ENCODE data around the gene PTGES2. TPM values are rescaled to one million over a fixed set of nuclear protein-coding genes. Genes with fewer than 3 reads are reported as not detected.

The PTGES2 gene
- total RNA-seq, 2 experiments from 2014 or later: 47.7 to 48.5 TPM

DNA sequence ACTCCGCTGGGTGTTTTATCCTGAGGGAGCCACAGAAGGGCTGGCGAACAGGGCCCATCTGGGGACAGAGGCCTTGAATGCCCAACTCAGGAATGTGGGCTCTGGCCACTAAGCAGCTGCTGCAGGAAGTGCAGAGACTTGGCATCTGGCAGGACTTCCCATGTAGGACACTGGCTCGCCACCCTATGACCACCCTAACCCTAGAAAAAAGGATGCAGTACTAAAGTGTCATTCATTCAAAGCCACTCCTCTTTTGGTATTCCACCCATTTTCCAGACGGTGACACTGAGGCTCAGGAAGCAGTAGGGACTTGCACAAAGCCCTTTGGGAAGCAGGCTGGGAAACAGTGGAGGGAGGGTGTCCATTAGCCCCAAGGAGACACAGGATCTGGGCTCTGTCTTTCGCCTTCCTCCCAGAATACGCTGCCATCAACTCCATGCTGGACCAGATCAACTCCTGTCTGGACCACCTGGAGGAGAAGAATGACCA is 35.5 kb upstream of the PTGES2 start:
- DNase-seq (no peak), ATAC-seq (no peak)
- ChIA-PET CTCF (no interaction called here), POLR2A (no interaction called here)
- H3K9me3 Mint-ChIP-seq (ENCODE audit: low read depth): no peaks in the 10 kb centered on the region
- intact Hi-C loops (cut with DNase I, micrococcal nuclease): no loop called here
- no peak overlapping the region for H3K27ac Mint-ChIP-seq
- H3K27me3 Mint-ChIP-seq: no peaks in the 10 kb centered on the region
- H3K4me1 Mint-ChIP-seq: peaks cover 19% of the 10 kb centered on the region
- H3K36me3 Mint-ChIP-seq (ENCODE audit: low read depth): peaks cover 18% of the 10 kb centered on the region
- no peak overlapping the region for H3K4me3 Mint-ChIP-seq

- Mint-ChIP-seq H3K36me3 (ENCODE audit: low read depth) (peaks cover 18% of the 10 kb centered on the region), H3K27me3 (no peaks in the 10 kb centered on the region), H3K27ac (peak overlapping the region; percentile 14), H3K4me3 (peak overlapping the region; percentile 35), H3K9me3 (ENCODE audit: low read depth) (no peaks in the 10 kb centered on the region), H3K4me1 (peaks cover 19% of the 10 kb centered on the region)
- intact Hi-C loops (cut with DNase I, micrococcal nuclease): no loop called here
- CTCF ChIA-PET: no interaction called here
- DNase-seq: no peak
- POLR2A ChIA-PET: no interaction called here
- ATAC-seq: no peak
Measured at GRCh38 chr9:128162215-128163026, 34.9 kb upstream of the PTGES2 start.

- intact Hi-C loops (cut with DNase I, micrococcal nuclease): loop anchor here (2.0 kb wide), 2 partner anchors 33 to 609 kb away; partner anchors contain the start of gene ZER1 (in 1 of the 2)
- H3K27ac Mint-ChIP-seq: peak overlapping the region; percentile 60
- no peak for ATAC-seq
Measured at GRCh38 chr9:128161215-128161902, 33.8 kb upstream of the PTGES2 start.

DNA sequence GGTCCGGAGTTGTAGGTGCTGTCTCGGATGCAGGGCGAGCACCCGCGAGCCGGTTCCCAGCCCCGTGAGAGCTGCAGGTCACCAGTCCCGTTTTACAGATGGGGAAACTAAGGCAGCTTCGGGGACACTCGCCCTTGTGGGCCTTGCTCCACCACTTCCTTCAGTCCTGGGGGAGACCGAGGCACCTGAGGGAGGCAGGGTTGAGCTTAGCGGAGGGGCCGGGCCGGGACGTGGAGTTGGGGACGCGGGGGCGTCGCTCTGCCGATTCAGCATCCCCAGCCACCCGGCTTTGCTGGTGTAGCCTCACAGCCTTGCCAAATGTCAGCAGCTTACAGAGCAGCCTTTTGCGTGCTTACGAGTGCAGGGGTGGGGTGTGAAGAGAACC is 33.1 kb upstream of the PTGES2 start:
- no peaks in the 10 kb centered on the region for H3K9me3 Mint-ChIP-seq (ENCODE audit: low read depth)
- CTCF ChIA-PET: interaction anchor here (0.7 to 1.6 kb wide), 4 partner anchors 9 to 885 kb away, joined by 3 to 4 read pairs (median 4); no protein-coding TSS in a partner anchor
- POLR2A ChIA-PET: interaction anchor here (0.6 to 1.5 kb wide), 5 partner anchors 32 to 428 kb away, joined by 4 to 6 read pairs (median 5); partner anchors contain the start of gene PTGES2
- H3K27me3 Mint-ChIP-seq: no peaks in the 10 kb centered on the region
- H3K4me1 Mint-ChIP-seq: peaks cover 19% of the 10 kb centered on the region
- H3K27ac Mint-ChIP-seq: peak overlapping the region; percentile 60
- intact Hi-C loops (cut with DNase I, micrococcal nuclease): loop anchor here (1.0 to 2.0 kb wide), 24 partner anchors 31 to 950 kb away; partner anchors contain the start of genes CIZ1 (in 1 of the 2), COQ4 (in 1 of the 2), CRAT (in 1 of the 2) and DNM1 (in 1 of the 2)
- peaks cover 13% of the 10 kb centered on the region for H3K36me3 Mint-ChIP-seq (ENCODE audit: low read depth)
- ATAC-seq (peak; percentile 49), DNase-seq (peak; percentile 81)
- H3K4me3 Mint-ChIP-seq: peak overlapping the region; percentile 74

More at GRCh38 chr9:128161215-128161902, 33.8 kb upstream of the PTGES2 start:
- Mint-ChIP-seq H3K4me1 (peaks cover 19% of the 10 kb centered on the region), H3K36me3 (ENCODE audit: low read depth) (peaks cover 14% of the 10 kb centered on the region), H3K4me3 (peak overlapping the region; percentile 74), H3K9me3 (ENCODE audit: low read depth) (no peaks in the 10 kb centered on the region), H3K27me3 (no peaks in the 10 kb centered on the region)
- POLR2A ChIA-PET: interaction anchor here (0.6 to 1.5 kb wide), 4 partner anchors 33 to 129 kb away, joined by 4 to 6 read pairs (median 5); partner anchors contain the start of gene PTGES2
- CTCF ChIA-PET: interaction anchor here (1.3 to 1.6 kb wide), 3 partner anchors 8 to 44 kb away, joined by 3 to 4 read pairs (median 4); no protein-coding TSS in a partner anchor
- DNase-seq: no peak

DNA sequence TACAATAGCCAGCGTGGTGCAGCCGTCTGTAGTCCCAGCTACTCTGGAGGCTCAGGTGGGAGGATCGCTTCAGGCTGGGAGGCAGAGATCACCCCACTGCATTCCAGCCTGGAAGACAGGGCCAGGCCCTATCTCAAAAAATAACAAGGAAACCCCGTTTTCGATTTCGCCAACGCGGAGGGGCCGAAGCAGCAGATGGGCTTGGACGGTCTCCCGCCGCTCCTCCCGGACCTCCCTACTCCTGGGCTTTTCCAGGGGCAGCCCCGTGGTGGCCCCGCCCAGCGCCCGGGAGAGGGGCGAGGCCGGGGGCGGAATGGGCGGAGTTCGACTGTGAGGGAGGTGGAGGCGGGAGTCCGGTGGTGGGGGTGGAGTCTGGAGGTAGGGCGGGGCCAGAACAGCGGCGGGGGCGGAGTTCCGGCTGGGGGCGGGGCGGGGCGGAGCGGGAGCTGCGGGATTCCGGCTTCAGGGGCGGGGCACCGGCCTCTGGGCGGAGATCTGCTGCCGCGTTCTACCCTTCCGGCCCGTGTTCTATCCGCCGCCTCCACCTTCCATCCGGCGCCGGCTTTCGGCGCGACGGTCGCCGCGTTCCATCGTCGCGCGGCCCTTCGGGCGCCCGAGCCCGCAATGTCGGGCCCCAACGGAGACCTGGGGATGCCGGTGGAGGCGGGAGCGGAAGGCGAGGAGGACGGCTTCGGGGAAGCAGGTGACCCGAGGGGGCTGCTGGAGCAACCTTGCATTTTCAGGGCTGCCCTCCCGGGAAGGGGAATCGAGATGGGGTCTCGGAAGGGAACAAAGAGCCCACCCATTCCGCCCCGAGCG is 32.5 kb upstream of the PTGES2 start, which contains the start of gene BBLN:
Gene BBLN (plus strand): TSS at position 482 of the 819 bp plus-strand sequence. CDS start 143 bp downstream, at position 625.
- Mint-ChIP-seq H3K4me1 (peaks cover 19% of the 10 kb centered on the region), H3K36me3 (ENCODE audit: low read depth) (peaks cover 13% of the 10 kb centered on the region), H3K27me3 (no peaks in the 10 kb centered on the region), H3K27ac (peak within 1 kb of the TSS; percentile 90), H3K9me3 (ENCODE audit: low read depth) (no peaks in the 10 kb centered on the region), H3K4me3 (peak within 1 kb of the TSS; percentile 74)
- POLR2A ChIA-PET: interaction anchor here (0.6 to 1.5 kb wide), 4 partner anchors 31 to 382 kb away, joined by 3 to 6 read pairs (median 5); partner anchors contain the start of genes PTGES2 and SH2D3C
- peak; percentile 91 for ATAC-seq
- intact Hi-C loops (cut with DNase I, micrococcal nuclease): loop anchor here (1.0 to 2.0 kb wide), 24 partner anchors 31 to 950 kb away; partner anchors contain the start of genes CIZ1 (in 1 of the 2), COQ4 (in 1 of the 2), CRAT (in 1 of the 2) and DNM1 (in 1 of the 2)
- CTCF ChIA-PET: interaction anchor here (0.7 to 1.9 kb wide), 5 partner anchors 9 to 886 kb away, joined by 3 to 8 read pairs (median 4); no protein-coding TSS in a partner anchor
- DNase-seq: peak; percentile 98

GRCh38 chr9:128159522-128159783 is 31.9 kb upstream of the PTGES2 start:
- POLR2A ChIA-PET: interaction anchor here (0.6 to 1.5 kb wide), 2 partner anchors 91 to 381 kb away, joined by 3 to 5 read pairs; partner anchors contain the start of gene SH2D3C
- intact Hi-C loops (cut with DNase I, micrococcal nuclease): no loop called here
- CTCF ChIA-PET: interaction anchor here (0.7 to 1.9 kb wide), 3 partner anchors 9 to 182 kb away, joined by 4 to 8 read pairs (median 4); no protein-coding TSS in a partner anchor
- ATAC-seq: peak; percentile 36
- Mint-ChIP-seq H3K4me1 (peaks cover 19% of the 10 kb centered on the region), H3K4me3 (peak overlapping the region; percentile 74), H3K27ac (peak overlapping the region; percentile 90), H3K27me3 (no peaks in the 10 kb centered on the region), H3K9me3 (ENCODE audit: low read depth) (no peaks in the 10 kb centered on the region), H3K36me3 (ENCODE audit: low read depth) (peaks cover 11% of the 10 kb centered on the region)
- DNase-seq: peak; percentile 72

GRCh38 chr9:128155736-128156500 is 28.4 kb upstream of the PTGES2 start:
- Mint-ChIP-seq H3K27me3 (no peaks in the 10 kb centered on the region), H3K4me3 (no peak overlapping the region), H3K27ac (no peak overlapping the region), H3K9me3 (ENCODE audit: low read depth) (no peaks in the 10 kb centered on the region), H3K36me3 (ENCODE audit: low read depth) (no peaks in the 10 kb centered on the region), H3K4me1 (peaks cover 7% of the 10 kb centered on the region)
- DNase-seq (no peak), ATAC-seq (no peak)
- CTCF ChIA-PET: interaction anchor here (0.5 to 1.5 kb wide), 3 partner anchors 9 to 695 kb away, joined by 3 to 4 read pairs (median 4); no protein-coding TSS in a partner anchor
- intact Hi-C loops (cut with DNase I, micrococcal nuclease): no loop called here
- POLR2A ChIA-PET: no interaction called here

DNA sequence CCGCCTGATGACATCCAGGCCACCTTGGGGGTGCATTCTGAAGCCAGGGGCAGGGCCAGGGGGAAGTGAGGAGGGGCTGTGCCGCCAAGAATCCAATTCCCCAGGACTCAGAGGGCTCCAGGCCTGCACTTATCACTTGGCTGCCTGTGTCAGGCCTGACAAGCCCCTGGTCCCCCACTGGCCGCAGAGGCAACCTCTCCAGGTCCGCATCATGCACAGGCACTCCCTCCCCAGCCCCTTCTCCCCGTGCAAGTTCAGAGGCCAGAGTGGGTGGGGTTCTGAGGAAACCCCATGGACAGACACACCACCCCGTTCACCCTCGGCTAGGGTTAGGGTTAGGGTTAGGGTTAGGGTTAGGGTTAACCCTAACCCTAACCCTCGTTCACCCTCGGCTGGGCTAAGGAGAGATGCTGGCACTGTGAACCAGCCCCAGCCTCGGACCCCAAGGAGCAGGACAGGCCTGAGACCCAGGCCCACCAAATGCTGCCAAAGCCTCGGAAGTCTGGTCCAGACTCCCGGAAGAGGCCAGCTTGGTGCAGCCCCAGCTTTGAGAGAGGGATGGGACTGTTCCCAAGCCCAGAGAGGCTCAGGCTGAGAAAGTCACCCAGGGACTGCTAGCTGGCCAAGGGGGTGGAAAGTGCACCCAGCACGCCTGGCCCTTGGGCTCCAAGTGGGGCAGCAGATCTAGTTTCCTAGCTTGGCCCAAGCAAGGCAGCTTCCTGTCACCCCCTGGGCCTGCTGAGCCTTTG is 26.6 kb upstream of the PTGES2 start:
- CTCF ChIA-PET: interaction anchor here (0.5 kb wide), 1 partner anchor 388 kb away, joined by 3 read pairs; no protein-coding TSS in a partner anchor
- Mint-ChIP-seq H3K4me3 (no peak overlapping the region), H3K27ac (no peak overlapping the region), H3K9me3 (ENCODE audit: low read depth) (no peaks in the 10 kb centered on the region), H3K27me3 (no peaks in the 10 kb centered on the region), H3K36me3 (ENCODE audit: low read depth) (no peaks in the 10 kb centered on the region), H3K4me1 (peaks cover under 1% of the 10 kb centered on the region)
- intact Hi-C loops (cut with DNase I, micrococcal nuclease): no loop called here
- POLR2A ChIA-PET: no interaction called here
- ATAC-seq: no peak
- no peak for DNase-seq

DNA sequence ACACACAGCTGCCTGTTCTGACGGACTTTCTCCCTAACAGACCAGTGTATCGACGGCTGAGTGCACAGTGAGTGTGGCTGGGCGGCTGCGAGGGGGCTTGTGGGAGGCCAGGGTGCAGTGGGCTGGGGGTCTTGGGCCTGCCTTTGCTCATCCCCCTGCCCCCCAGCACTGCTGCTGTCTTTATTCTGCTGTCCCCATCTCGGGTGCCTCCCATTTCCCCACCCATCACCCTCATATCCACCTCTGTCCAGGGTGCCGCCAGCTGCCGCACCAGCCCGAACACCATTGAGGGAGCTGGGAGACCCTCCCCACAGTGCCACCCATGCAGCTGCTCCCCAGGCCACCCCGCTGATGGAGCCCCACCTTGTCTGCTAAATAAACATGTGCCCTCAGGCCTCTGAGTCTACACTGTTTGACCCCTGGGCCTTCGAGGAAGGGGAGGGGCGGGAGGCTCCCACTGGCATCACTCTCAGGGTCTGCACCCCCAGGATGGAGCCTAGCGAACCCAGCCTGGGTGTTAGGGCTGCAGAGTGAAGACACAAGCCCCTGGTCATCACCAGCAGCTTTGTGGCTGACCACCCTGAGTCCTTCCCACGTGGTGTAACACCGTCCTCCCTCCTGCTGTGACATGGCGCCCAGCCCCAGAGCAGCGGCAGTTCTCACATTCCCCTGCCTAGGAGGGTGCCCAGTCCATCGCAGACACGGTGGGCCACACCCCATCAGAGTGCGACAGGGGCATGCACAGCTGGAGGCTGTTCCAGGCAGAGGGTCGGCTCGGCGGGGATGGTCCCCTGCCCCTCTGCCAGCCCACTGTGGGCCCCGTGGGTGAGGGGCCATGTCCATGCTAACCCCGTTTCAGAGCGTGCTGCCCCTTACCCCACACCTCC is 25.8 kb upstream of the PTGES2 start:
- Mint-ChIP-seq H3K27ac (no peak overlapping the region), H3K4me3 (no peak overlapping the region), H3K36me3 (ENCODE audit: low read depth) (no peaks in the 10 kb centered on the region), H3K4me1 (no peaks in the 10 kb centered on the region), H3K27me3 (no peaks in the 10 kb centered on the region), H3K9me3 (ENCODE audit: low read depth) (no peaks in the 10 kb centered on the region)
- ATAC-seq (no peak), DNase-seq (no peak)
- CTCF ChIA-PET: interaction anchor here (0.5 to 0.9 kb wide), 2 partner anchors 30 to 389 kb away, joined by 3 to 4 read pairs; no protein-coding TSS in a partner anchor
- intact Hi-C loops (cut with DNase I, micrococcal nuclease): no loop called here
- POLR2A ChIA-PET: no interaction called here

All from activated CD4-positive, alpha-beta T cell treated with anti-CD3 and anti-CD28 coated beads for 36 hours (primary cell).